ENCODE results near the gene DCXR.

DCXR gene

DNA sequence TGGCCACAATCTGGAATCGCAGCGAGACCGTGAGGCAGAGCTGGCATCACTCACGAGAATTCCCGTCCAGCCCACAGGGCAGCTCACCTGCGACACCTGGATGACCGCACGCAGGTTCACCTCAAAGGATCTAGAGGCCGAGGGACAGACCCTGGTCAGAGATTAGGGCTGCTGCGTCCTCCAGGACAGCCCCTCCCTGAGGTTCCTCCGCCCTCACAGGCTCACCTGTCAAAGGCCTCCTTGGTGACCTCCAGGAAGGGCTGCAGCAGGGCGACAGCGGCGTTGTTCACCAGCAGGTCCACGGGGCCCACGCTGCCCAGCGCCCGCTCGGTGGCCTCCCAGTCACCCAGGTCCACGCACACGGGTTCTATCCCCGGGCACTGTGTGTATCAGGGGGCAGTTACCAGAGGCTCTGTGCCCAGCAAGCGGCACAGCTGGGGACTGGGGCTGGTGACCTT lies 834 bp downstream of the DCXR start:
- DNase-seq, result no peak

DNA sequence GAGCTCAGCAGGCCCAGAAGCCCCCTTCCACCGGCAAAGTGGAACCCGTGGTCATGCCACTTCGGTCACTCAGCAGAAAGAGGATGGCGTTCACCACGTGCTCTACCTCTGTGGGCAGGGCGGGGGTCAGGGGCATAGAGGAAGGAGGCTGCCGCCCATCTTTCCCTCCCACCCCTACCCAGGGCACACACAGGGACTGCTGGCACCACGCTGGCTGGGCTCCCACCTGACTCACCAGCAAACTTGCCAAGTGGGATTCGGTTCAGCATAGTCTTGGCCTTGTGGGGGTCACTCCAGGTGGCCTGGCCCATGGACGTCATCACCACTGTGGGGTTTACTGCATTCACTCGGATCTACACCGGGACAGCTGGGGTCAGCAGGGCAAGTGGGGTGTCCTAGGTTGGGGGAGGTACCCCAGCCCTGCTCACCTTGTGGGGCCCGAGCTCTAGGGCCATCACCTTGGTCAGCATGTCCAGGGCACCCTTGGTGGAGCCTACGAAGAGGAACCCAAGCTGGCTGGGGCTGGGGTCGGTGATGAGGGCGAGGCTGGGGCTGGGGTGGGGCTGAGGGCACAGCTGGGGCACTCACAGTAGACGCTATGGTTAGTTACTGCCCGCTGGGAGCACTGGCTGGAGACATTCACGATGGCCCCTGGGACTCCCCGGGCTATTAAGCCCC lies 1.4 kb downstream of the DCXR start:
- no peak for DNase-seq

DNA sequence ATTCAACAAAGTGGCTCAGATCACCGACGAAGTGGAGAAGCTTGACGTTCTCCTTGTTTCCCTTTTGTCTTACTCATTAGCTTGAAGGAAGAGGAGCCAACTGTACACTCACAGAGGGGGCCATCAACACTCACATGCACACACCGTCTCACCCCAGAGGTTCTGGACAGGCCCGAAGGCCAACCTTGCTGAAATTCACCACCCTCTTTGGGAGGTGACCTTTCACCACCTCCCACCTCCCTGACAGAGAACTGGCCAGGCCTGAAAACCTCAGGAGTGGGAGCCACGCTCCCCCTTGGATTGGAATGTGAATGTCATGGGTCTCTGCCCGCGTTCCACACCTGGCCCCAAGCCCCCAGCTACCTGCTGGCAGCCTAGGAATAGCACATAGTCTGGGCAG lies 2.0 kb downstream of the DCXR start:
- DNase-seq, result no peak

DNA sequence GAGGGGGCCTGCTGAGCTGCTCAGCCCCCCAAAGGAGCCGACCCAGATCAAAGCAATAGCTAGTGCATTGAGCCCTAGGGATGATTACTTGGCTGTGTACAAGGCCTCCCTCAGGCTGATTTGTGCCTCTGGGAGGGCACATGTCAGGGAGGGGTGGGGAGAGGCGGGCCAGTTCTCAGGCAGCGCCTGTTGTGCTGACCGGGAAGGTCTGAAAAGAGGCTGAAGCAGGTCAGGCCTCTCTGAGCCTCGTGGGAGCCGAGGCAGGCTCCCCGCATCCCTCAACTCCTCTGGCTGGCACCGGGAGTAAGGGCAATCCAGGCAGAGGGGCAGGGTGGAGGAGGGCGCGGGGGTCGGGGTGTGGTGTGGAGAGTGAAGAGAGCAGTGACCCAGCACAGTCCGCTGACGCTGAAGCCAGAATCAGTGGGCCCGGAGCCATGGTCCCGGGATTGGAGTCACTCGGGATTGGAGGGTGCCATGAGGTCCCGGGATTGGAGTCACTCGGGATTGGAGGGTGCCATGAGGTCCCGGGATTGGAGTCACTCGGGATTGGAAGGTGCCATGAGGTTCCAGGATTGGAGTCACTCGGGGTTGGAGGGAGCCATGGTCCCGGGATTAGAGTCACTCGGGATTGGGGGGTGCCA lies 3.0 kb downstream of the DCXR start:
- no peak for DNase-seq

DNA sequence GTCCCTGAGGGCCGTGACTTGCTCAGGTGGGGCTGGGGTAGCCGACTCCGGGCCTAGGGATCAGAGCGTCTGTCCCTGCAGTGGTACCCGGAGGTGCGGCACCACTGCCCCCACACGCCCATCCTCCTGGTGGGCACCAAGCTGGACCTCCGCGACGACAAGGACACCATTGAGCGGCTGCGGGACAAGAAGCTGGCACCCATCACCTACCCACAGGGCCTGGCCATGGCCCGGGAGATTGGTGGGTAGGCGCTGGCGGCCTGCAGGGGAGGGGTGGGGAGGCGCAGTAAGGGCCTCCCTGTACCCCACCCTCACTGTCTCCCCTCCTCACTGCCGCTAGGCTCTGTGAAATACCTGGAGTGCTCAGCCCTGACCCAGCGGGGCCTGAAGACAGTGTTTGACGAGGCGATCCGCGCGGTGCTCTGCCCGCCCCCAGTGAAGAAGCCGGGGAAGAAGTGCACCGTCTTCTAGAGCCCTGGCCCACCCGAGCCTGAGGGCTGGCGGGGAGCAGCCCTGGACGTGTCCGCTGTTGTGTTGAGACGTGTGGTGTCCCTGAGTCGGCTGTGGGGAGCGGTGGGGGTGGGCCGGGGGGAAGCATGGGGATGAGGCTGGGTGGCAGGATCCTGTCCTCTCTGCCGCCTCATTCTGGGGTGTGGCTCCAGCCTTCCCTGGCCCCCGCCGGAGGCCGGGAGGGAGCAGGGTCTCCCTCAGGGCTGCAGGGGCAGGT lies 4.0 kb downstream of the DCXR start:
- DNase-seq, result no peak

DNA sequence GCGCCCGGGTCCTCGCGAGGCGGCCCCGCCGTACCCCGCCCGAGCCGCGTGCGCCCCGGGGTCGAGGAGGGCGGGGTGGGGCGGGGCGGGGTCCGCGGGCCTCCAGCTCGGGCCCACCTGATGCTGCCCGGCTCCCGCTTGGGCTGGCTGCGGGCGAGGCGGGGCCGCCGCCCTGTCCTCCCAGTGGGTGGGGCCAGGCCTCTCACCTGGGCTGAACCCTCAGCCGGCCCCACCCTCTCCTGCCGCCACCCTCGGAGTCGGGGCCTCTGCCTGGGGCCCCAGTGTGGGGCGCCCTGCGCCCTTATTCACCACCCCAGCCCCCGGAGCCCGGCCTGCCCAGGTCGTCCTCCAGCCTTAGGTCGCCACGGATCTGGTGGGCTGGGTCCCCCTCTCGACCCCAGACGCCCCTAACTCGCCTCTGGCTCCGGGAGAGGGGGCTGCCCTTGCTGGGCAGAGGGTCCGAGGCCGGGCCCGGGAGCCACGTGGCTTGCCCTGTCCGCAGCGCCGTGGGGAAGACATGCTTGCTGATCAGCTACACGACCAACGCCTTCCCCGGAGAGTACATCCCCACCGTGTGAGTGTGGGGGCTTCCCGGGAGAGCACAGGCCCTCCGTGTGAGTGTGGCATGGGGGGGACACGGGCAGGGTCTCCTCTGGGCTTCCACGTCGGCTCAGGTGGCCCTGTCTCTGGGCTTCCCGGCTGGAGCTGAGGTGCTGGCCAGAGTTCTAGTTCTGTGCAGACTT lies 5.4 kb downstream of the DCXR start:
- no peak for DNase-seq

DNA sequence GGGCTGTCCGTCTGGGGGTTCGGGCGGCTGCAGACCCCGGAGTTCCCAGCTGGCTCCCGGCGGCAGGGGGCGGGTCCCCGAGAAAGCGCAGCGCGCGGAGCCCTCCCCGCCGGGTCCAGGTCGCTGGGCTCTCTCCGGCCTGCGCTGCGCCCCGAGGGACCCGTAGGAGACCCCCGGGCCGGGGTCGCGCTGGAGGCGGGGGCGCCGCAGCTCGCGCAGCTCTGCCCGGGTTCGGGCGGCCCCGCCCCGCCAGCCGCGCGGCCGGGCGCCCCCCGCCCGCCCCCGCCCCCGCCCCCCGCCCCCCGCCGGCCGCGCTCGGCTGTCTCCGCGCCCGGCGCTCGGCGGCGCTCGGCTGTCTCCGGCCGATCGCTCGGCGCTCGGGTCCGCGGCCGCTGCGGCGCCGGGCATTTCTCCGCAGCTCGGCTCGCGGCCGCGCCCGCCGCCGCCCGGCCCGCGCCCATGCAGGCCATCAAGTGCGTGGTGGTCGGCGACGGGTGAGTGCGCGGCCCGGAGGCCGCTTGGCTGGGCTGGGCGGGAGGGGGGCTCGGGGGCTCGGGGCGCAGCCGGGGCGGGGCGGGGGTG lies 6.1 kb downstream of the DCXR start, which contains the start of gene RAC3:
Gene RAC3, plus strand, starts transcription at position 376 of the 582 bp plus-strand sequence. Its CDS starts 84 bp downstream, at position 460.
- no peak for DNase-seq

DNA sequence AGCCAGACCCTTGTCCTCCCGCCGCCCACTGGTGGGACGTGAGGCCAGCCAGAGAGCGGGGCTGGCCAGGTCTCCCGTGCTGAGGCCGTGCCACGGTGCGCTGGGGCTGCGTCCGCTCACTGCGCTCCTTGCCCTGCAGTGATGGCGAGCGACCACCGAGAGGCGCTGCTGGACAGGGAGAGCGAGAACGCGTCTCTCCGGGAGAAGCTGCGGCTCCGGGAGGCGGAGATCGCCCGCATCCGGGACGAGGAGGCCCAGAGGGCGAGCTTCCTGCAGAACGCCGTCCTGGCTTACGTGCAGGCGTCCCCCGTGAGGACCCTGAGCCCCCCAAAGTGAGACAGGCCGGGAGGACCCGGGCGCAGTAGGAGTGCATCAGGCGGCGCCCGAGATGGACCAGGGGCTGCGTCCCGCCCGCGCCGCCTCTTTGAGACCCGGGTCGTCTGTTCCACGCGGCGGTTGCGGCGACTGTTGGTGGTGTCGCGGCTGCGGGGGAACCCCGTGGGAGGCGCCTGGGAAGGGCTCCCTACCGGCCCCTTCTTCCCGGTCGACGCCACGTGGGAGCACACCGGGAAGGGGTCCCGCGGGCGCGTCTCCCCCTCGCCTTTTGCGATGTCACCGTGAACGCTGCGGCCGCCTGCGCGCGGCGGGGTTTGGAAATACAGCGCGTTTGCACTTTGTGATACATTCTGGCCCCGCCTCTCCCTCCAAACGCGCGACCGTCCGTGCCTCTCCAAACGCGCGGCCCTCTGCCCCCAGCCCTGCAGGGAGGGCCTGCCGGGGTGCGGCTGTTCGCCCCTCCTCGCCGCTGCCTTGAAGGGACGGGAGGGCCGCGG lies 6.8 kb downstream of the DCXR start:
- DNase-seq, result peak; percentile 71

DNA sequence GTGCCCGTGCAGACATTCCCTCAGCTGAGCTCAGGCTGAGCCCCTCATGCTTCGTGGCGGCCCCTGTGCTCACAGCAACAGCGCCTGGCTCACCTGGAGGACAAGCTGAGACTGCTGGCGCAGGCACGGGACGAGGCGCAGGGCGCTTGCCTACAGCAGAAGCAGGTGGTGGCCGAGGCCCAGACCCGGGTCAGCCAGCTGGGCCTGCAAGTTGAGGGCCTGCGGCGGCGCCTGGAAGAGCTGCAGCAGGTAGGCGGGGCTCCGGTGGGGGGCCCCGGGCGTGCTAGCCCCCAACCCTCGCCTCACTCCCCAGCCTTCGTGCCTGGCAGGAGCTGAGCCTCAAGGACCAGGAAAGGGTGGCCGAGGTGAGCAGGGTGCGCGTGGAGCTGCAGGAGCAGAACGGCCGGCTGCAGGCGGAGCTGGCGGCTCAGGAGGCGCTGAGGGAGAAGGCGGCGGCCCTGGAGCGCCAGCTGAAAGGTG lies 7.5 kb downstream of the DCXR start:
- DNase-seq, result no peak

DNA sequence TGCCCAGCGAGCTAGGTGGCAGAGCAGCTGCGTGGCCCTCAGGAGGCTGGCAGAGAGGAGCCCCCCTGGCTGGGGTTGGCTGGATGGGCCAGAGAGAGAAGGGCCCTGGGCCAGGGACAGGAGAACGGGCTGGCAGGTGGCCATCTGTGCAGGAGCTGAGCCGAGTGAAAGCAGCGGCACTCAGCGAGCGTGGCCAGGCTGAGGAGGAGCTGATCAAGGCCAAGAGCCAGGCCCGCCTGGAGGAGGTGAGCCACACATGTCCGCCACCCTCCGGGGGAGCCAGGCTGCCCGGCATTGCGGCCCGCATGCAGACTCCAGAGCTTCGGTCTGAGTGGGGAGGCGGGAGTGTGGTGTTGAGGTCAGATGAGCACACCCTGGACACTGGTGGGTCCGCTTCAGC lies 8.1 kb downstream of the DCXR start:
- no peak for DNase-seq

DNA sequence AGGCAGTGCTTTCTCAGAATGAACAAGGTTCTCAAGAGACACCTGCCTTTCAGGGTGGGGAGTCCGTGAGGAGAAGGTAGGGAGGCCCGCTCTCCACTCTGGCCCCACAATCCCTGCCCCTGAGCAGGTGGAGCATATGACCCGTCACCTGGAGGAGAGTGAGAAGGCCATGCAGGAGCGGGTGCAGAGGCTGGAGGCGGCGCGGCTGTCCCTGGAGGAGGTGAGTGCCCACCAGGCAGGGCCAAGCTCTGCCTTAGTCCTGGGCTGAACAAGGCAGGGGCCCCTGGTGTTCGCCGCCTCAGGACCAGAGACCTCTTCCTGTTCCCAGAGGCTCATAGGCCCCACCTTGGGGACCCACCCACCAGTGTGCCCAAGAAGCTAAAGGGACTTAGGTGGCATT lies 8.5 kb downstream of the DCXR start:
- DNase-seq, result no peak

DNA sequence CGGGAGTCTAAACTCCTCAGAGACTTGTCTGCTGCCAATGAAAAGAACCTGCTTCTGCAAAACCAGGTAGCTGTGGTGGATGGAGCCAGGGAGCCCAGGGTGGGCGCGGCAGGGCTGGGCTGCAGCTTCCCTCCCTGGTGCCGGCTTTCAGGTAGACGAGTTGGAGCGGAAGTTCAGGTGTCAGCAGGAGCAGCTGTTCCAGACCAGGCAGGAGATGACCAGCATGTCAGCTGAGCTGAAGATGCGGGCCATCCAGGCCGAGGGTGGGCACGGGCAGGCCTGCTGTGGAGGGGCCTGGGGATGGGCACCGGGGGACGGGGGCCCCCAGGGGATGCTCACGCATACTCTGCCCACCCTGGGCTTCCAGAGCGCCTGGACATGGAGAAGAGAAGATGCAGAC lies 9.3 kb downstream of the DCXR start:
- DNase-seq, result no peak

DNA sequence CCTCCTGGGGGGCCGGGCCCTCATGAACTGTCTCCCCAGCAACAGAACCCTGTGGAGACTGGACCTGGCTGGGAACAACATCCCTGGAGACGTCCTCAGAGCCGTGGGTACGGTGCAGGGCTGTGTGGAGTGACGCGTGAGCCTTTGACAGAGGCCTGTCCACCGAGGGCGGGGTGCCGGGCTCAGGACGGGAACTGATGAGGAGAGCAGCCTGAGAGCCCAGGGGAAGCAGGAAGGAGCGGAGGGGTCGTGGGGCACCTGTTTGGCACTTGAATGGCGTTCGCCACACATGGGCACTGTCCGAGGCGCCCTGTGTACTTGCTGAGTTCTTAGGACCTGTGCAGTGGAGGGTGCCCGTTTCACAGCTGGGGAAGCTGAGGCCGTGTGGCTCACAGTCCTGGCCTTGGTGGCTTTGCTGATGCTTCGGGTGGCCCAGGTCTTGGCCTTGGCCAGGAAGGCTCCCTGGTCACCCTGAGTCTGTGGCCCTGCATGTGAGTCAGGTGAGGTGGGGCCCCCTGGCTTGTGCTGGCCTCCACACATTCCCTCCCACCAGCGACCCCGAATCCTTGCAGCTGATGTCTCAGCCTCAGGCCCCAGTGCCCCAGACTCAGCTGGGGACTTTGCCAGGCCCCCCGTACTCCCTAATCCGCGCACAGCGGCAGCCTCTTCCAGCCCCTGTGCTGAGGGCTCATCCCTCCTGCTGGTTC lies 11.9 kb downstream of the DCXR start:
- DNase-seq, result no peak

DNA sequence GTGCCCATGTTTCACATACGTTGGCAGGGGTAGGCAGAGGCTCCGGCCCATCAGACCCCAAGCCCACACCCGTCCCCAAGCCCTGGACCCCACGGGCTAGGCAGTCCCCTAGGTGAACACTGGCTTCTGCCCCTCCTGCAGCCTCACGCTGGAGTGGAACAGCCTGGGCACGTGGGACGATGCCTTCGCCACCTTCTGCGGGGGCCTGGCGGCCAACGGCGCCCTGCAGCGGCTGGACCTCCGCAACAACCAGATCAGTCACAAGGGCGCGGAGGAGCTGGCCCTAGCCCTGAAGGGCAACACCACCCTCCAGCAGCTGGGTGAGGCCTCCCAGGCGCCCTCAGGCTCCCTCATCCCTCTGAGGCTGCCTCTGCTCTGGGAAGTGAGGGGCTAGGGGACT lies 12.6 kb downstream of the DCXR start:
- DNase-seq, result no peak

DNA sequence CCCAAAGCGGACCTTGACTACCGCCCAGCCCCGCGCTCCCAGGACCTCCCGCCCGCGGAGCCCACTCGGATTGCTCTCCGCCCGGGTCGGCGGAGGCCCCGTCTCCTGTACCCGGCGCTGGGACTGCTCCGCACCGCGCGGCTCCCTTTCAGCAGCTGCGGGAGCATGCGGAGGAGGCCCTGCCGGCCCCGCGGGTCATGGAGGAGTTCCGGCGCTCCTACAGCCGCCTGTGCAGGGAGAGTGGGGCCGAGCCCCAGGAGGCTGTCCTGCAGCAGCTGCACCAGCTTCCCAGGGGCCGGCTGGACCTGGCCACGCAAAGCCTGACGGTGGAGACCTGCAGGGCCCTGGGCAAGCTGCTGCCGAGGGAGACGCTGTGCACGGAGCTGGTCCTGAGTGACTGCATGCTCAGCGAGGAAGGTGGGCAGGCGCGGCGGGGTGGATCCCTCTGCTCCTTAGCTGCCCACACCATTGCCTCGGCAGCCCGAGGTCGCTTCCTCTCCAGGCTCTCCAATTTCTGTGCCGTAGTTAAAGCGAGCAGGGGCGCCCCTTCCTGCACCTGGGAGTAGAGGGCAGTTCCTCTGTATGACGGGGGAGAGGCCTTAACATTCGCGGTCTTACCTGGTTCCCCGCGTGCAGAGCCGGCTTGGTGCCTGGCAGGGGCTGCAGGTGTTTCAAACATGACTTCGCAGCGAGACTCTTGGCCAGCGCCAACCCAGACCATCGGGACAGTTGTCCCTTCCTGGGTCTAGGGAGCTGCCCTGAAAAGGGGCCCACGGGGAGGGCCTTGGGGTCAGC lies 13.9 kb downstream of the DCXR start:
- peak; percentile 28 for DNase-seq

DNA sequence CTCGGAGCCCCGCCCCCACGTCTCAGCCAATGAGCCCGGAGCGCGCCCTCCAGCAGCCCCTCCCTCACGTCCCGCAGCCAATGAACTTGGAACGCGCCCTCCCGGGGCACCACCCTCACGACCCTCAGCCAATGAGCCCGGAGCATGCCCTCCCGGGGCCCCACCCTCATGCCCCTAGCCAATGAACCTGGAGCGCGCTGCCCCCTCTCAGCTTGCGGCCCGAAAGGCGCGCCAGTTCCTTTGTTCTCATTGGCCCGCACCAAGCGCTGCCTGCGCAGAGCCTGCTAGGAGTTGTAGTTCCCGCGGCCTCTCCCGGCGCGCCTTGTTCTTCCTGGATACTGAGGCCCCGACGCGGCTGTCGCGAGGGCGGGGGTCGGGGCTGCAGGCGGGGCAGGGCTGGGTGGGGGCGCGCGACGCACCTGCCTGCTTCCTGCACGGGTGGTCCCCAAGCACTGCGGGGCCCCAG lies 14.5 kb downstream of the DCXR start, which contains the start of gene LRRC45:
Gene LRRC45, plus strand, starts transcription at position 325 of the 466 bp plus-strand sequence. CDS start 339 bp downstream, outside the sequence.
- DNase-seq, result peak; percentile 99

DNA sequence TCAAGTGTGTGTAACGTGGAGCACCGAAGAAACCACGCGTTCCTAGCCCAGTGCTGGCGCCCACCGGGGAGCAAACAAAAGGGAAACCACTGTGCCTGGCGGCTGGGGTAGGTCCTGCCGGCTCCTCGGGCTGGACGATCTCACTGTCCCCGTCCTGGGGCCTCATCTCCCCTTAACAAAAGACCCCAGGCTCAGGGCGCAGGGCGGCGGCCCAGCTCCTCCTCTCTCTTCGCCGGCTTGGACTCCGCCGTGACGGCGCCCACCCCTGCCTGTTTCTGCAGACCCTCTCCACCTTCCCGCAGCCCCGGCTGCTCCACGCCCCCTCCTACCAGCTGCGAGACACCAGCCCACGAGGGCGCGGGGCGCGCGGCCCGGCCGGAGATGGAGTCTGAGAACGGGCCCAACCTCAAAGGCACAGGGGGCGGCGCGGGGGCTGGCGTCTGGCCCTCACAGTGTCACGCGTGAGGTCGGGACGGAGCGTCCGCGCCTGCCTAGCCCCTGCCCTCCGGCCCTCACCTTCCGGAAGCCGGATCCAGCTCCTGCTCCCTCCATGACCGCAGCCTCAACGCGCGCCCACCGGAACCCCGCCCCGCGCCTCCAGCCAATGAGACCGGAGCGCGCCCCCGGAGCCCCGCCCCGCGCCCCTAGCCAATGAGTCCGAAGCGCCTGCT lies 15.1 kb downstream of the DCXR start, which contains the start of gene CENPX:
Gene CENPX, minus strand, starts transcription at position 569 of the 671 bp plus-strand sequence. Its CDS starts 17 bp downstream, at position 552.
- no peak for DNase-seq

DNA sequence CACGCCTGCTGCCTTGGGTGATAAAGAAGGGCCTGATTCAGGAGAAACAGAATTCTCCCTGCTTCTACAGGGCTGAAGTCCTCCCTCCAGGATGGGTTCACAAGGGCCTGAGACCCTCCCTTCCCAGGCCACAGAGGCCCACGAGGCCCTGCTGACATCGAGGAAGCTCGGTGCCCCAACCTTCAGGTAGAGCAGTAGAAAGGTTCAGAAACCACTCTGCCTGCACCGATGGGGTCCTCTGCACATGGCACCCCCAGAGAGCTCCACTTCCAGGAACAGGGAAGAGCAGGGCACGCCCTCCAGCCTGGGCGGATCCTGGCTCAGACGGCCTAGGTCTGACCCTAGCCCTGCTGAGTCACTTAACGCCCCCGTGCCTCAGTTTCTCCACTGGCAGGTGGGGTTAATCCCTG lies 15.6 kb downstream of the DCXR start:
- no peak for DNase-seq
